ENCODE data around the gene PAN3. TPM values are rescaled to one million over a fixed set of nuclear protein-coding genes. Genes with fewer than 3 reads are reported as not detected.
"Not testable (repeated sequence)": the region's sequence is repeated elsewhere in the genome, so short reads cannot be mapped to it uniquely, and the experiment has no call there.

The PAN3 gene
- 21.6 and 29.0 TPM in 2 replicates for total RNA-seq

- peak; percentile 95 for DNase-seq
Observed at GRCh38 chr13:28138012-28138755, at the start of gene PAN3. Gene PAN3, plus strand, starts transcription at chr13:28138545. Its CDS starts 113 bp downstream, at chr13:28138658.

GRCh38 chr13:28089065-28089464 lies 49.3 kb upstream of the PAN3 start:
- DNase-seq, result no peak

GRCh38 chr13:28092431-28092830 lies 45.9 kb upstream of the PAN3 start:
- no peak for DNase-seq

- DNase-seq, result no peak
Observed at GRCh38 chr13:28093881-28094280, 44.5 kb upstream of the PAN3 start.

- DNase-seq, result no peak
Observed at GRCh38 chr13:28094306-28094705, 44.0 kb upstream of the PAN3 start.

- DNase-seq, result no peak
Observed at GRCh38 chr13:28097503-28097902, 40.8 kb upstream of the PAN3 start.

- DNase-seq, result no peak
Observed at GRCh38 chr13:28099396-28100149, 38.8 kb upstream of the PAN3 start.

GRCh38 chr13:28100150-28101121 lies 37.9 kb upstream of the PAN3 start, which contains the start of gene FLT3:
Gene FLT3, minus strand, starts transcription at chr13:28100576. Its CDS starts 66 bp downstream, at chr13:28100510.
- peak; percentile 29 for DNase-seq

GRCh38 chr13:28101886-28102285 lies 36.5 kb upstream of the PAN3 start:
- not testable (repeated sequence) for DNase-seq

GRCh38 chr13:28106976-28107375 lies 31.4 kb upstream of the PAN3 start:
- DNase-seq, result no peak

- DNase-seq, result no peak
Observed at GRCh38 chr13:28110414-28110813, 27.9 kb upstream of the PAN3 start.

- no peak for DNase-seq
Observed at GRCh38 chr13:28116736-28117135, 21.6 kb upstream of the PAN3 start.

GRCh38 chr13:28117689-28118377 lies 20.5 kb upstream of the PAN3 start:
- peak; percentile 59 for DNase-seq

GRCh38 chr13:28120317-28120716 lies 18.0 kb upstream of the PAN3 start:
- DNase-seq, result no peak

GRCh38 chr13:28121224-28121623 lies 17.1 kb upstream of the PAN3 start:
- DNase-seq, result no peak

GRCh38 chr13:28128030-28128429 lies 10.3 kb upstream of the PAN3 start:
- DNase-seq, result no peak

- DNase-seq, result no peak
Observed at GRCh38 chr13:28128926-28129325, 9.4 kb upstream of the PAN3 start.

- DNase-seq, result no peak
Observed at GRCh38 chr13:28129911-28130693, 8.2 kb upstream of the PAN3 start.

- no peak for DNase-seq
Observed at GRCh38 chr13:28131646-28132045, 6.7 kb upstream of the PAN3 start.

GRCh38 chr13:28136916-28137315 lies 1.4 kb upstream of the PAN3 start:
- DNase-seq, result no peak

- no peak for DNase-seq
Observed at GRCh38 chr13:28137596-28137995, 749 bp upstream of the PAN3 start.
